Central memory CD4-positive, alpha-beta T cell (primary cell): ENCODE measurements around the gene ICA1.
"Not testable (repeated sequence)": the region's sequence is repeated elsewhere in the genome, so short reads cannot be mapped to it uniquely, and the experiment has no call there.

Experiments
- DNase-seq: peaks from one replicate; pipeline ENCODE4 v3.0.0; 2022
- total RNA-seq, 3 experiments: gene quantifications; one replicate each; lab custom pipeline; 2026; lab: John Stamatoyannopoulos, UW

The ICA1 gene
- total RNA-seq = 0.21 to 5.0 (median 1.4) reads per million in 3 experiments

GRCh38 chr7:8261711-8262695 lies at the start of gene ICA1:
ICA1 (minus strand) TSS chr7:8262167; CDS start chr7:8235926, 26,241 bp downstream.
- no peak for DNase-seq

DNA sequence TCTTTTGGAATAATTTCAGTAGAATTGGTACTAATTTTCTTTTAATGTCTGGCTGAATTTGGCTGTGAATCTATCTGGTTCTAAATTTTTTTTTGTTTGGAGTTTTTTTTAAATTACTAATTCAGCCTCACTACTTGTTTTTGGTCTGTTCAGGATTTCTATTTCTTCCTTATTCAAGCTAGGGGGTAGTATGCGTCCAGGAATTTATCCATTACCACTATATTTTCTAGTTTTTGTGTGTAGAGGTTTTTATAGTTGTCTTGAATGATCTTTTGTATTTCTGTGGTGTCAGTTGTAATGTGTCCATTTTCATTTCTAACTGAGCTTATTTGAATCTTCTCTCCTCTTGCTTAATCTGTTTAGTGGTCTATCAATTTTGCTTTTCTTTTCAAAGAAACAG lies 48.9 kb upstream of the ICA1 start:
- DNase-seq = no peak

- DNase-seq = no peak
These were observed 43.8 kb upstream of the ICA1 start for GRCh38 chr7:8305625-8306388.

DNA sequence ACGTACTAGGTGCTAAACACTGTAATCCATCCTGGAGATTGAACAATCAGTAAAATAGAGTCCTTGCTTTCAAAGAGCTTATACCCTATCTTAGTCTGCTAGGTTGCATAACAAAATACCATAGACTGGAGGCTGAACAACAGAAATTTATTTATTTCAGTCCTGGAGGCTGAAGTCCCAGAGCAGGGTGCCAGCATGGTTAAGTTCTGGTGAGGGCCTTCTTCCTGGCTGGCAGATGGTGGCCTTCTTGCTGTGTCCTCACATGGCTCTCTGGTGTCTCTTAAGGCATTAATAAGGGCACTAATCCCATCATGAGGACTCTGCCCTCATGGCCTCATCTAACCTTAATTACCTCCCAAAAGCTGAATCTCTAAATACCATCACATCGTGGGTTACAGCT lies 43.1 kb upstream of the ICA1 start:
- no peak for DNase-seq

DNA sequence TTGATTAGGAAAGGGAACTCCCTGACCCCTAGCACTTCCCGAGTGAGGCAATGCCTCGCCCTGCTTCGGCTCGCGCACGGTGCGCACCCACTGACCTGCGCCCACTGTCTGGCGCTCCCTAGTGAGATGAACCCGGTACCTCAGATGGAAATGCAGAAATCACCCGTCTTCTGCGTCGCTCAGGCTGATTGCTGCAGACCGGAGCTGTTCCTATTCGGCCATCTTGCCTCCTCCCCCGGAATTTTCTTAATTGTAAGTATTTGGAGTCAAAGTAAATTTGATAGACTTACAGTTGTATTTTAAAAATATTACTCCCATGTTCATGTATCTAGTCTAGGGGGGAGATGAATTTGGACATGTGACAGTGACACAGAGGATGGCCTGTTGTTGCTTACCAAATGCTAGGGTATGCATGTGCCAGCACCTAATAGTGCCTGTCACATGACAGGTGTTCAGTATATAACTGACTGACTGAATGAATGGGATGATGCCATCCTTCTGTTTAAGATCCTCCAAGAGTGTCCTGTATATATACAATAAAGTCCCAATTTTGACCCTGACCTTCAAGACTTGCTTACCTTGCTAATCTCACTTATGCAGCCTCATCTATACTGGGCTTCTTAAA lies 42.0 kb upstream of the ICA1 start:
- no peak for DNase-seq

DNA sequence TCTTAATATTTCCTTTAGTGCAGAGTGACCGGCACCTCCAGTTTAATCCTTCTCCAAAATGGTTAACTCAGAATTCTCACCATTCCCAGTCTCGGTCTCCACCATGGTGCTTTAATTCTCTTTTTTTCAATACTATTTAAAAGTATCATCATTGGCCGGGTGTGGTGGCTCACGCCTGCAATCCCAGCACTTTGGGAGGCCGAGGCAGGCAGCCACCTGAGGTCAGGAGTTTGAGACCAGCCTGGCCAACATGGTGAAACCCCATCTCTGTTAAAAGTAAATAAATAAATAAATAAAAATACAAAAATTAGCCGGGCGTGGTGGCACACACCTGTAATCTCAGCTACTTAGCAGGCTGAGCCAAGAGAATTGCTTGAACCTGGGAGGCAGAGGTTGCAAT lies 35.1 kb upstream of the ICA1 start:
- DNase-seq = not testable (repeated sequence)

DNA sequence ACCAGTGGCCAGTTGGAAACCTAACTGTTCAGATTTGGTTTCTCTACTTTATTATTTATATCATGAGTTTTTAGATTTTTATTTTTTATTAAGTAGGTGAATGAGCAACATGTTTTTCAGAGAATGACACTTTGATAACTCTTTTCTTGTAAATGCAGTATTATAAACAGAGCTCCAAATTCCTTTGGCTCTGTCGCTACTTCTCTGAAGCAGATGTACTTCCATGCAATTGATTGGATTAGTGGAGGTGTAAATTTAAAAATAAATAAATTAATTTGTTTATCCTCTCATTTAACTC lies 34.3 kb upstream of the ICA1 start:
- no peak for DNase-seq

DNA sequence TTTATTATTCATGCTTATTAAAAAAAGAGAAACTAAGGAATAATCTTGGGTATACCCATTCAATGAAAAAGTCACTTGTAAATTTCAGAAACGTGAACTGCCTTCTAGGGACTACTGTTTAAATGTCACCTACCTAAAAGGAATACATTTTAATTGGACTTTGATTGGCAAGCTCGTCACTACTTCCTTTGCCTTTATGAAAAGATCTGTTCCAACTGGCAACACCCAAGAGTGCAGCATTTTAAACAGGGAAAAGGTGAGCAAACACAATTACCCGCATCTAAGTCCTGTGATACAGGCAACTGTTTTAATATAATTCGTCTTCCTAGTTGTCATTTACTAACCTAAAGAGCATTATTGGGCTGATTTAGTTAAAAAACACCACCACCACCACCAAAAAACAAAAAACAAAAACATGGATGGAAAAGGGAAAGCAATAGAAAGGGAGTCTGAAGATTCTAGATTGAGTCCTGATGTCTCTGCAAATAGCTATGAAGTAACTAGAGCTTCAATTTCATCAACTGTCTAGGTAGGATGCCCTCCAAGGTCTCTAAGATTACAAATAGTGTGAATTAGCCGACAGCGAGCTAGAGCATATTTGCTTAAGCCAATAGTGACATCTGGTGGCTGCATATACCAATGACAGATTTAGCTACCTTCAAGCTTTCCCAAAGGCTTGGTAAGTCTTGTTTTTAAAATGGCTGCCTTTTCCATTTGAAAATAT lies 33.8 kb upstream of the ICA1 start:
- peak; percentile 33 for DNase-seq

DNA sequence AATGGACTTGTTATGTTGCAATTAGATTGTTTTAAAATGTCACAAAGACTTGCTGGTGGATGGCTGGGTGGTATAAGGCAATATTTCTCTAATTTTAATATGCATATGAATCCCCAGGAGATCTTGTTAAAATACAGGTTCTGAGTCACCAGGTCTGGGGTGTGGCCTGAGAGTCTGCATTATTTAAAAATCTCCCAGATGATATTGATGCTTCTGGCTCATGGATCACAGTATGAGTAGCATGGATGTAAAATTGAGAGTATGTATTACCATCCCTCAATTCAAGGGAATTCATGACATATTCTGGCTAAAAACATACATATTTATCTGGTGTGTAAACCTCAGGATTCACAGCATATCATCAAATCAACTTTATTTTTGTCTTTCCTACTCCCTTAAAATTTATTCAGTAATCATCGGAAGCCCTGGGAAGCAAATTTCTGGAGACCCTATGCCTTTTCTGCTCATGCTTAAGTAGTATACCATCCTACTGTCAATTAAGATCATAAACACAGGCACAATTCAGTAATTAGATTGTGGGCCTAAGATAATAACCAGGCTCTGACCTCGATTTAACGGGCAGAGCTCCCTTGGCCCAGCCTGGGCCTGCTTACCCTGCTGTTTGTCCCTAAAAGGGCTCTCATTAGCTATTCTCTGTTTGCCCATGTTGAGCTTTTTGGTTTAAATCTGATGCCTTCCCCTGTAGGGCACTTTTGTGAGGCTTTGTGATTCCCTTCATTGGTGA lies 29.6 kb upstream of the ICA1 start:
- DNase-seq = no peak

GRCh38 chr7:8290645-8291308 lies 28.8 kb upstream of the ICA1 start:
- DNase-seq = no peak

GRCh38 chr7:8286118-8286517 lies 24.2 kb upstream of the ICA1 start:
- no peak for DNase-seq

DNA sequence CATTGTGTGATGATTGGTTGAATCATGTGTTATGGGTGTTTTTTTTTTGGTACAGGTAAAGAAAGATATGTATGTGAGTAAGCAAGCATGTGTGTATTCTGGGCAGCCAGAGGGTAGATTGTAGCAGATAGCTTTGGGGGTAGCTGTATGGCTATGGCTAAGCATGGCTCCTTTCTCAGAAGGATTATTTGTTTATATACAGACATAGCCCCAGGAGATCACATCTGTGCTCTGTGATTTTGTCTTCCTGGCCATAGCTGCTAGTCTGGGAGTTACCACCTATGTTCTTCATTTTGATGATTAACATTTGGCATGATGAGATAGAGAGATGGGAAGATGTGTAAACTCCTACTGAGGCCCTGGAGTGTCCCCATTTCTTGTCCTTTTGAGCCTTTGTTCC lies 23.2 kb upstream of the ICA1 start:
- no peak for DNase-seq

GRCh38 chr7:8284606-8285005 lies 22.6 kb upstream of the ICA1 start:
- DNase-seq = no peak

DNA sequence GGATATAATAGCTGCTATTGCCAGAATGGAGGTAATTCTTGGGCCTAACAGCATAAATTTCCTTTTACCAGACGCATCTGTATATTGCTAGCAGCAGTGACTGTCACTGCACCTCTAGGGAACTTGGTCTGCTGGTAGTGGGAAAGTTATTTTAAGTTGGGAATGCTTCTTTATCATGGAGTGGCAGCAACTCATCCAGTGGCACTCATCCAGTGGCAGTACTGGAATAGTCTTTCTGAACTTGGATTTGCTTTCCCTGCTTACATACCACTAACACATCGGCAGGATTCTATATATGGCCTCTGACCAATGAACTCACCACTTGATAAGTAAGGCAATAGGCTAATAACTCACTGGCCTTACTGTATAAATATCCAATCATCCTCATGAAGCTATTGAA lies 22.0 kb upstream of the ICA1 start:
- DNase-seq = no peak

DNA sequence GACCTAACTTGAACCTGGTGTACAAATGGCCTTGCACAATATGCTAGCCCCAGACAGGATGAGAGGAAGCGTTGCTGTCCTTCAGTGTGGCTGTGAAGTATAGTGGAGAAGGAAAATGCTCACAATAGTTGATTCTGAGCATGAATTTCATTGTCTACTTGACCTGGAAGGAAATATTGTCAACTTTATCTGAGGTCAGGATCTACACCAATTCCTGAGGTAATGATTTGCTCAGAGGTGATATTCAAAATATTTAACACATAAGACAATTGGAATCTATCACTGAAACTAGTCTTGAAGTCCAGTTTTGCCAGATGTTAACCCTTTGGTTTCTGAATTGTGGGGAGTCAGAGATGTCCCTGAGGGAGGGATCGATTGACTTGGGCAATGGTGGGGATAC lies 20.9 kb upstream of the ICA1 start:
- DNase-seq = no peak

- DNase-seq = no peak
These were observed 20.2 kb upstream of the ICA1 start for GRCh38 chr7:8282162-8282561.

- DNase-seq = no peak
These were observed 16.2 kb upstream of the ICA1 start for GRCh38 chr7:8278183-8278582.

DNA sequence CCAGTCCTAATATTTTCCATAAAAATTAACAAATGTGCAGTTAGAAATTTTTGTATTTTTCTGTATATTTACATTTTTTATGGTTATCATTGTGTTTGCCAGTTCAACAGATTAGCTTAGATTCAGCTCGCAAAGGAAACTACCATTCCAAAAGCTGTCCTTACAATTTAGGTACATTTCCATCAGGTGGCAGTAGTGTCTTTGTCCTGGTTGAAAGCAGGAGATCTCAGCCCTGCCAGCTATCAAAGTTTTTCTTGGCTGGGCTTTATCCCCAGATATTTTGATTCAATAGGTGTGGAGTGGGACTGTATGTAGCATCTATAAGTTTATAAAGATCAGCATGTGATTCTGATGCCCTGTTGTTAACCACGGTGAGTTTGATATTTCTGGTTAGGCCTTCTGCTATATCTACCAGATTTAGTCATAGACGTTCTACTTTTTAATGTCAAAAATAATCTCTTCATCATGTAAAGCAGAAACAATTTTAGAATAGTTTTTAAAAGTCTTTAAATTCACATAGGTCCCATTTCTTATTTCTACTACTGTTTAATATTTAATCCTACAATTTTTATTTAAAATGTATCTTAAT lies 15.5 kb upstream of the ICA1 start:
- no peak for DNase-seq

DNA sequence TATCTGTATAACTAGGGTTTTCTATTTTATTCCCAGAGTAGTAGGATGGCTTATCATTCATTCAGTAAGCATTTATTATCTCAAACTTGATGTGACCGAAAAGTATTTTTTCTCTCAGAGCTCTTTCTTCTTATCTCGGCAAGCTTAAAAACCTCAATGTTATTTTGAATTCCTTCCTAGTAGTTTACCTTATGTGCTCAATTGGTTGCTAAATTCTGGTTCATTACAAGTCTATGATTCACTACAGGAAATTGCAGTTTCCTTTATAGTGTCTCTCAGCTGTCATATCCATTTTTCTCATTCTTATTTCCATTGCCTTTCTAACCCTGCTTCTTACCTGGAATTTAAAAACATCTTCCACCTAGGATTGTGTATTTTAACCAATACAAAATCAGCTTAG lies 12.6 kb upstream of the ICA1 start:
- no peak for DNase-seq

- no peak for DNase-seq
These were observed 10.0 kb upstream of the ICA1 start for GRCh38 chr7:8271960-8272359.

DNA sequence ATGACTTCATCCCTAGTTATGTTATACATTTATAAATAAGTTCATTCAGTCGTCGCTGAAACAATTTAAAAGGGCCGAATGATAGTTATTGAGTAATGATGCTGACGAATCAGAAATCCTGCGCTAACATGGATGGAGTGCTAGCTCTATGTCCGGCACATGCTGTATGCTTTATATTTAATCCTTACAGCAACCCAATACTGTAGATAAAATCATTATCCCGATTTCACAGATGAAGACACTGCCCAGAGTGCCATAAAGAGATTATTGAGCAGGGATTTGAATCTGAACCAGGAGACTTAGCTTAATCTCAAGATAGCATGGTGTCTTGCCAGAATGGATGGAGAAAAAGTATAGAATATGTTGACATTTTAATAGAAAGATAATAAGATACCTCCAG lies 1.1 kb upstream of the ICA1 start:
- no peak for DNase-seq
